PC-9 (cell line): ENCODE measurements around the gene LMF1. TPM values are rescaled to one million over a fixed set of nuclear protein-coding genes. Genes with fewer than 3 reads are reported as not detected.

ENCODE experiments used
- BruUV-seq: library from RNA; stranded (reverse); fragments of 400-500 nt; replicated peaks from 2 replicates; lab custom pipeline; 2021; lab: Mats Ljungman, UMichigan
- CTCF ChIA-PET: fragments of 300-600 bp; sonication (Branson Sonifier 250); formaldehyde crosslinking; loops from one replicate; lab custom pipeline; 2022; ENCODE audit warnings: antibody characterized with exemption; lab: Charles Lee
- POLR2A ChIA-PET: fragments of 300-600 bp; sonication (Branson Sonifier 250); formaldehyde crosslinking; loops from one replicate; lab custom pipeline; 2022; ENCODE audit warnings: antibody characterized with exemption; ENCODE audit not compliant: unreplicated experiment; lab: Charles Lee
- DNase-seq, 2 experiments: peaks; one replicate each; pipeline versions ENCODE4 v3.0.0 to v3.0.0-alpha.2; 2015 to 2022; ENCODE audit warnings: mixed read lengths in 1 of 2
- H2AFZ ChIP-seq: fragments of 200-600 bp; sonication (generic); 2 replicates; pipeline ENCODE4 v1.8.1; 2017; ENCODE audit warnings: antibody characterized with exemption
- H3F3A ChIP-seq: fragments of 200-600 bp; sonication (generic); 2 replicates; pipeline ENCODE4 v1.8.1; 2017; ENCODE audit warnings: antibody characterized with exemption, mild to moderate bottlenecking, low read depth; ENCODE audit not compliant: insufficient read depth
- H3K27ac ChIP-seq: fragments of 200-600 bp; sonication (generic); 2 replicates; pipeline ENCODE4 v1.6.1; 2016; ENCODE audit warnings: mixed run types
- H3K27me3 ChIP-seq: fragments of 200-600 bp; sonication (generic); 2 replicates; pipeline ENCODE4 v1.6.1; 2016; ENCODE audit warnings: low read depth, mixed run types; ENCODE audit not compliant: insufficient read depth
- H3K36me3 ChIP-seq: fragments of 200-600 bp; sonication (generic); 2 replicates; pipeline ENCODE4 v1.6.1; 2016; ENCODE audit warnings: low read depth, mixed run types
- H3K4me1 ChIP-seq: fragments of 200-600 bp; sonication (generic); replicated peaks from 2 replicates; pipeline ENCODE4 v1.6.1; 2016; ENCODE audit warnings: mixed run types; ENCODE audit not compliant: insufficient read depth
- H3K4me2 ChIP-seq: fragments of 200-600 bp; sonication (generic); 2 replicates; pipeline ENCODE4 v1.6.1; 2017; ENCODE audit warnings: mixed run types
- H3K4me3 ChIP-seq: fragments of 200-600 bp; sonication (generic); 2 replicates; pipeline ENCODE4 v1.6.1; 2016; ENCODE audit warnings: mixed run types
- H3K79me2 ChIP-seq: fragments of 200-600 bp; sonication (generic); 2 replicates; pipeline ENCODE4 v1.6.1; 2017; ENCODE audit warnings: low read depth, mixed run types
- H3K9me2 ChIP-seq: fragments of 200-600 bp; sonication (generic); 2 replicates; pipeline ENCODE4 v1.8.1; 2017; ENCODE audit warnings: mild to moderate bottlenecking; ENCODE audit not compliant: insufficient read depth
- H3K9me3 ChIP-seq: fragments of 200-600 bp; sonication (generic); 2 replicates; pipeline ENCODE4 v1.8.1; 2016; ENCODE audit warnings: low read depth; ENCODE audit not compliant: insufficient read depth
- H4K20me1 ChIP-seq: fragments of 200-600 bp; sonication (generic); 2 replicates; pipeline ENCODE4 v1.8.1; 2017; ENCODE audit not compliant: insufficient read depth
- CTCF ChIP-seq: fragments of 200-600 bp; sonication (generic); conservative IDR thresholded peaks from 2 replicates; pipeline ENCODE4 v1.6.1; 2017; ENCODE audit warnings: mixed run types, antibody characterized with exemption, mild to moderate bottlenecking, moderate library complexity
- EZH2 ChIP-seq: fragments of 200-600 bp; sonication (generic); IDR thresholded peaks from 2 replicates; pipeline ENCODE4 v1.8.0; 2017; ENCODE audit warnings: antibody characterized with exemption, low read depth
- intact Hi-C: fragments of 100-400 bp; cut with micrococcal nuclease; formaldehyde crosslinking; loops from one replicate; pipeline ENCODE4 v1.10.0; 2022; ENCODE audit not compliant: unreplicated experiment
- total RNA-seq: library from RNA; stranded (reverse); gene quantifications from 2 replicates; pipeline ENCODE4 v1.2.3, GENCODE V29; 2021

LMF1 gene
- total RNA-seq, 1 experiment from 2014 or later, result 31.3 TPM

GRCh38 chr16:877242-878071, 93.3 kb downstream of the LMF1 start:
- H3K4me3 ChIP-seq, result no peak overlapping the region
- CTCF ChIA-PET, result no interaction called here
- H3K9me2 ChIP-seq, result no peaks in the 10 kb centered on the region
- no TSS peak for BruUV-seq
- H3K27me3 ChIP-seq, result peaks cover 31% of the 10 kb centered on the region
- H4K20me1 ChIP-seq, result peaks cover 2% of the 10 kb centered on the region; the same call in 1 of the 2 replicates
- no peaks in the 10 kb centered on the region for H3K9me3 ChIP-seq
- POLR2A ChIA-PET, result no interaction called here
- no peak overlapping the region for H3K27ac ChIP-seq
- intact Hi-C loops, result no loop called here
- no peak for DNase-seq
- H3K79me2 ChIP-seq, result no peaks in the 10 kb centered on the region
- no peak overlapping the region for H3K4me2 ChIP-seq
- no peak for TF ChIP-seq CTCF
- no peaks in the 10 kb centered on the region for H3K36me3 ChIP-seq
- no peaks in the 10 kb centered on the region for H3F3A ChIP-seq
- H2AFZ ChIP-seq, result no peak overlapping the region
- no peaks in the 10 kb centered on the region for H3K4me1 ChIP-seq

- DNase-seq, result no peak
- Histone ChIP-seq H3K4me3 (no peak overlapping the region), H3K27me3 (peaks cover 26% of the 10 kb centered on the region), H3K27ac (no peak overlapping the region), H2AFZ (no peak overlapping the region), H3K36me3 (no peaks in the 10 kb centered on the region), H3K9me2 (no peaks in the 10 kb centered on the region), H4K20me1 (peaks cover 2% of the 10 kb centered on the region; the same call in 1 of the 2 replicates), H3K4me2 (no peak overlapping the region), H3K79me2 (no peaks in the 10 kb centered on the region), H3K4me1 (no peaks in the 10 kb centered on the region), H3K9me3 (no peaks in the 10 kb centered on the region), H3F3A (no peaks in the 10 kb centered on the region)
- intact Hi-C loops, result no loop called here
- CTCF ChIA-PET, result no interaction called here
- BruUV-seq, result no TSS peak
- no peak for TF ChIP-seq EZH2
- no peak for TF ChIP-seq CTCF
- POLR2A ChIA-PET, result no interaction called here
These were observed 94.1 kb downstream of the LMF1 start for GRCh38 chr16:876523-877241.

GRCh38 chr16:876041-876335, 94.8 kb downstream of the LMF1 start:
- Histone ChIP-seq H3K27me3 (peaks cover 22% of the 10 kb centered on the region), H3K36me3 (no peaks in the 10 kb centered on the region), H3K4me1 (no peaks in the 10 kb centered on the region), H3K4me3 (no peak overlapping the region), H3F3A (no peaks in the 10 kb centered on the region), H3K9me3 (no peaks in the 10 kb centered on the region), H3K79me2 (no peaks in the 10 kb centered on the region), H3K9me2 (no peaks in the 10 kb centered on the region), H4K20me1 (peaks cover 2% of the 10 kb centered on the region; the same call in 1 of the 2 replicates), H2AFZ (no peak overlapping the region), H3K27ac (no peak overlapping the region), H3K4me2 (no peak overlapping the region)
- no TSS peak for BruUV-seq
- no peak for TF ChIP-seq EZH2
- no peak for TF ChIP-seq CTCF
- CTCF ChIA-PET, result no interaction called here
- intact Hi-C loops, result no loop called here
- POLR2A ChIA-PET, result no interaction called here
- DNase-seq, result no peak
